HCT116 (cell line): ENCODE results near the gene CCDC127. TPM values are rescaled to one million over a fixed set of nuclear protein-coding genes. Genes with fewer than 3 reads are reported as not detected.
A peak's percentile ranks its signal among the peaks of the same experiment; 100 is the strongest.

Experiments used
- ATAC-seq: fragments of 200-7000 bp; cut with Tn5 transposase; 2 replicates; pipeline ENCODE4 v1.9.1; 2020; ENCODE audit warnings: mild to moderate bottlenecking, moderate library complexity
- BruUV-seq: library from RNA; stranded (reverse); fragments of 400-500 nt; replicated peaks from 2 replicates; lab custom pipeline; 2021; lab: Mats Ljungman, UMichigan
- CTCF ChIA-PET: fragments of 300-600 bp; sonication (Branson Sonifier 250); formaldehyde crosslinking; loops from one replicate; lab custom pipeline; 2021; ENCODE audit warnings: antibody characterized with exemption; lab: Charles Lee
- POLR2A ChIA-PET: fragments of 300-600, 350-600 bp; sonication (Branson Sonifier 250); formaldehyde crosslinking; loops from one replicate; lab custom pipeline; 2021; ENCODE audit warnings: antibody characterized with exemption; lab: Charles Lee
- RAD21 ChIA-PET, 2 experiments: fragments of 300-600 bp; sonication (Branson Sonifier 250); formaldehyde crosslinking; loops; one replicate each; lab custom pipeline; 2023; ENCODE audit warnings: low total read pairs in 2 of 2; ENCODE audit not compliant: uncharacterized antibody in 2 of 2, unreplicated experiment in 2 of 2, low non-redundant PET in 1 of 2; lab: Charles Lee
- DNase-seq: peaks from one replicate; pipeline ENCODE4 v3.0.0-alpha.2; 2010; ENCODE audit warnings: low read depth, low spot score
- H2AFZ ChIP-seq: fragments of 200-600 bp; shearing (Covaris generic), sonication (generic); 2 replicates; pipeline ENCODE4 v1.6.1; 2017; ENCODE audit warnings: low read depth, mixed run types, mixed read lengths, antibody characterized with exemption, low read length; ENCODE audit not compliant: poor library complexity, severe bottlenecking
- H3K27ac ChIP-seq: 2 replicates; pipeline ENCODE4 v1.5.1; 2012; ENCODE audit warnings: low read depth, low read length
- H3K27me3 ChIP-seq: fragments of 200-600 bp; sonication (generic); 2 replicates; pipeline ENCODE4 v1.6.1; 2016; ENCODE audit warnings: mixed run types, low read length, mixed read lengths; ENCODE audit not compliant: insufficient read depth
- H3K36me3 ChIP-seq, 2 experiments: fragments of 200-500 bp in 1 of 2; fragments of 200-600 bp in 1 of 2; sonication (Bioruptor generic) in 1 of 2; sonication (generic) in 1 of 2; 2 replicates each; pipeline versions ENCODE4 v1.5.1 to v1.6.1; 2014 to 2016; ENCODE audit warnings: low read length in 2 of 2, inconsistent platforms in 1 of 2, mixed read lengths in 1 of 2, mixed run types in 1 of 2; ENCODE audit not compliant: insufficient read depth in 2 of 2, control insufficient read depth in 1 of 2
- H3K4me1 ChIP-seq, 2 experiments: fragments of 200-600 bp in 1 of 2; sonication (generic) in 1 of 2; 2 replicates each; pipeline versions ENCODE4 v1.5.1 to v1.6.1; 2012 to 2017; ENCODE audit warnings: low read length in 2 of 2, inconsistent platforms in 1 of 2, mild to moderate bottlenecking in 1 of 2, mixed read lengths in 1 of 2, mixed run types in 1 of 2, moderate library complexity in 1 of 2; ENCODE audit not compliant: insufficient read depth in 2 of 2, control insufficient read depth in 1 of 2
- H3K4me2 ChIP-seq: fragments of 200-600 bp; sonication (generic); 2 replicates; pipeline ENCODE4 v1.6.1; 2017; ENCODE audit warnings: mixed run types, low read length, mixed read lengths
- H3K4me3 ChIP-seq, 2 experiments: fragments of 200-600 bp in 1 of 2; sonication (generic) in 1 of 2; replicated peaks in 1 of 2; 2 replicates each; pipeline ENCODE4 v1.5.1; 2011 to 2016; ENCODE audit warnings: low read length in 2 of 2, control low read depth in 1 of 2, low read depth in 1 of 2, mild to moderate bottlenecking in 1 of 2, mixed read lengths in 1 of 2, mixed run types in 1 of 2
- H3K79me2 ChIP-seq: fragments of 200-600 bp; sonication (generic); 2 replicates; pipeline ENCODE4 v1.6.1; 2017; ENCODE audit warnings: mild to moderate bottlenecking, mixed run types, low read length, moderate library complexity, mixed read lengths; ENCODE audit not compliant: insufficient read depth
- H3K9ac ChIP-seq: fragments of 200-600 bp; sonication (generic); 2 replicates; pipeline ENCODE4 v1.6.1; 2016; ENCODE audit warnings: low read length, mixed read lengths
- H3K9me2 ChIP-seq: fragments of 200-600 bp; sonication (generic), shearing (Covaris generic); 2 replicates; pipeline ENCODE4 v1.6.1; 2017; ENCODE audit warnings: mixed run types, mild to moderate bottlenecking, moderate library complexity; ENCODE audit not compliant: insufficient read depth
- H3K9me3 ChIP-seq, 2 experiments: fragments of 200-500 bp in 1 of 2; fragments of 200-600 bp in 1 of 2; sonication (Bioruptor generic) in 1 of 2; sonication (generic) in 1 of 2; 2 replicates each; pipeline ENCODE4 v1.6.1; 2014 to 2017; ENCODE audit warnings: low read length in 2 of 2, mixed read lengths in 2 of 2, inconsistent platforms in 1 of 2, low read depth in 1 of 2, mild to moderate bottlenecking in 1 of 2, mixed run types in 1 of 2, moderate library complexity in 1 of 2; ENCODE audit not compliant: control insufficient read depth in 1 of 2, insufficient read depth in 1 of 2
- H4K20me1 ChIP-seq: fragments of 200-600 bp; sonication (generic), shearing (Covaris generic); 2 replicates; pipeline ENCODE4 v1.6.1; 2017; ENCODE audit warnings: mixed run types, mild to moderate bottlenecking, moderate library complexity; ENCODE audit not compliant: insufficient read depth
- POLR2AphosphoS5 ChIP-seq: IDR thresholded peaks from 2 replicates; pipeline ENCODE4 v1.6.1; 2011; ENCODE audit warnings: mild to moderate bottlenecking, low read depth, low read length, moderate library complexity
- ZFX ChIP-seq: fragments of 450-650 bp; IDR thresholded peaks from 2 replicates; pipeline ENCODE4 v1.6.1; 2017
- intact Hi-C: fragments of 100-400 bp; cut with micrococcal nuclease; formaldehyde crosslinking; loops from 2 replicates; pipeline ENCODE4 v1.10.0; 2022
- total RNA-seq: library from RNA; stranded (reverse); gene quantifications from one replicate; pipeline ENCODE4 v1.2.1, GENCODE V29; 2021; ENCODE audit not compliant: unreplicated experiment
- TF ChIP-seq, protein P1 (sequence below): IDR thresholded peaks from 2 replicates; pipeline ENCODE4 v1.6.1; 2012; ENCODE audit warnings: low read depth
- TF ChIP-seq, protein P2 (sequence below): IDR thresholded peaks from 2 replicates; pipeline ENCODE4 v1.6.1; 2011; ENCODE audit warnings: mild to moderate bottlenecking, low read length, moderate library complexity; ENCODE audit not compliant: insufficient replicate concordance; ENCODE audit errors: extremely low read depth

Gene CCDC127
- total RNA-seq, 1 experiment from 2014 or later: 5.1 TPM

DNA sequence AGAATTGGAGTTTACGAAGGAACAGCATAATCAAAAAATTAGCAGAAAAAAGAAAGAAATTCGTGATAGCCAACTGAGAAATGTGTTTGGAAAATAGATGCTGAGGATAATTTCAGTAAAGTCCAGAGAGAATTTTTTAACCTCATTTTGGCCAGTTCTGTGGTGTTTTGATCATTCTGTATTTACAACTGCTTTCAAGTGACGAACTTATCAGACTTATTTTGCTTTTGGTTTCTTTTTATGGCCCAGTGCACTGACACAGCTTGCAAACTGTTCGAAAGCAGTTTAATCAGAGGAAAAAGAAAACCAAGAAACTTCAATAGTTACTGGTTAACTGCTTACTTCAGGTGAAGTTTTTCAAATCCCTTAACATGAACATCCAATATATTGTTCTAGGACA, 2.0 kb upstream of the CCDC127 start:
- Histone ChIP-seq H3K27me3 (no peaks in the 10 kb centered on the region), H3K4me2 (peak overlapping the region; percentile 67), H3K27ac (no peak overlapping the region), H3K79me2 (peaks cover 63% of the 10 kb centered on the region), H3K36me3 (peaks cover 4 to 11% of the 10 kb centered on the region in 2 experiments; a peak in 3 of 4 replicates), H2AFZ (no peak overlapping the region), H3K4me1 (peaks cover 0 to 10% of the 10 kb centered on the region in 2 experiments; a peak in 1 of 4 replicates), H3K9ac (peak overlapping the region; percentile 92; the same call in 1 of the 2 replicates), H4K20me1 (no peaks in the 10 kb centered on the region; the same call in 1 of the 2 replicates), H3K9me2 (no peaks in the 10 kb centered on the region), H3K4me3 (peak overlapping the region in 1 of 2 experiments; percentile 86; a peak in 1 of 4 replicates), H3K9me3 (no peaks in the 10 kb centered on the region)
- ATAC-seq (no peak), DNase-seq (no peak)
- ChIA-PET POLR2A (no interaction called here), CTCF (interaction anchor here (1.4 kb wide), 1 partner anchor 32 kb away, joined by 4 read pairs; no protein-coding TSS in a partner anchor), RAD21 (no interaction called here)
- TF ChIP-seq, protein P1, sequence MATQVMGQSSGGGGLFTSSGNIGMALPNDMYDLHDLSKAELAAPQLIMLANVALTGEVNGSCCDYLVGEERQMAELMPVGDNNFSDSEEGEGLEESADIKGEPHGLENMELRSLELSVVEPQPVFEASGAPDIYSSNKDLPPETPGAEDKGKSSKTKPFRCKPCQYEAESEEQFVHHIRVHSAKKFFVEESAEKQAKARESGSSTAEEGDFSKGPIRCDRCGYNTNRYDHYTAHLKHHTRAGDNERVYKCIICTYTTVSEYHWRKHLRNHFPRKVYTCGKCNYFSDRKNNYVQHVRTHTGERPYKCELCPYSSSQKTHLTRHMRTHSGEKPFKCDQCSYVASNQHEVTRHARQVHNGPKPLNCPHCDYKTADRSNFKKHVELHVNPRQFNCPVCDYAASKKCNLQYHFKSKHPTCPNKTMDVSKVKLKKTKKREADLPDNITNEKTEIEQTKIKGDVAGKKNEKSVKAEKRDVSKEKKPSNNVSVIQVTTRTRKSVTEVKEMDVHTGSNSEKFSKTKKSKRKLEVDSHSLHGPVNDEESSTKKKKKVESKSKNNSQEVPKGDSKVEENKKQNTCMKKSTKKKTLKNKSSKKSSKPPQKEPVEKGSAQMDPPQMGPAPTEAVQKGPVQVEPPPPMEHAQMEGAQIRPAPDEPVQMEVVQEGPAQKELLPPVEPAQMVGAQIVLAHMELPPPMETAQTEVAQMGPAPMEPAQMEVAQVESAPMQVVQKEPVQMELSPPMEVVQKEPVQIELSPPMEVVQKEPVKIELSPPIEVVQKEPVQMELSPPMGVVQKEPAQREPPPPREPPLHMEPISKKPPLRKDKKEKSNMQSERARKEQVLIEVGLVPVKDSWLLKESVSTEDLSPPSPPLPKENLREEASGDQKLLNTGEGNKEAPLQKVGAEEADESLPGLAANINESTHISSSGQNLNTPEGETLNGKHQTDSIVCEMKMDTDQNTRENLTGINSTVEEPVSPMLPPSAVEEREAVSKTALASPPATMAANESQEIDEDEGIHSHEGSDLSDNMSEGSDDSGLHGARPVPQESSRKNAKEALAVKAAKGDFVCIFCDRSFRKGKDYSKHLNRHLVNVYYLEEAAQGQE: no peak
- TF ChIP-seq, protein P2, sequence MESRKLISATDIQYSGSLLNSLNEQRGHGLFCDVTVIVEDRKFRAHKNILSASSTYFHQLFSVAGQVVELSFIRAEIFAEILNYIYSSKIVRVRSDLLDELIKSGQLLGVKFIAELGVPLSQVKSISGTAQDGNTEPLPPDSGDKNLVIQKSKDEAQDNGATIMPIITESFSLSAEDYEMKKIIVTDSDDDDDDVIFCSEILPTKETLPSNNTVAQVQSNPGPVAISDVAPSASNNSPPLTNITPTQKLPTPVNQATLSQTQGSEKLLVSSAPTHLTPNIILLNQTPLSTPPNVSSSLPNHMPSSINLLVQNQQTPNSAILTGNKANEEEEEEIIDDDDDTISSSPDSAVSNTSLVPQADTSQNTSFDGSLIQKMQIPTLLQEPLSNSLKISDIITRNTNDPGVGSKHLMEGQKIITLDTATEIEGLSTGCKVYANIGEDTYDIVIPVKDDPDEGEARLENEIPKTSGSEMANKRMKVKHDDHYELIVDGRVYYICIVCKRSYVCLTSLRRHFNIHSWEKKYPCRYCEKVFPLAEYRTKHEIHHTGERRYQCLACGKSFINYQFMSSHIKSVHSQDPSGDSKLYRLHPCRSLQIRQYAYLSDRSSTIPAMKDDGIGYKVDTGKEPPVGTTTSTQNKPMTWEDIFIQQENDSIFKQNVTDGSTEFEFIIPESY: no peak
- no peak for TF ChIP-seq ZFX
- TF ChIP-seq POLR2AphosphoS5: no peak
- intact Hi-C loops: no loop called here
- BruUV-seq: no TSS peak
